Upper lobe of right lung (tissue), 1 donor: ENCODE measurements around the gene SIK2. TPM values are rescaled to one million over a fixed set of nuclear protein-coding genes. Genes with fewer than 3 reads are reported as not detected.

Source experiments
- ATAC-seq: fragments of 200-7000 bp; cut with Tn5 transposase; one replicate; pipeline ENCODE4 v1.9.1; 2020; ENCODE audit warnings: mild to moderate bottlenecking, moderate library complexity
- DNase-seq: peaks from one replicate; pipeline ENCODE4 v3.0.0-alpha.2; 2020
- H3K27ac ChIP-seq: fragments of 200-600 bp; one replicate; pipeline ENCODE4 v1.8.0; 2022
- H3K27me3 ChIP-seq: fragments of 200-600 bp; one replicate; pipeline ENCODE4 v1.8.0; 2022; ENCODE audit warnings: mild to moderate bottlenecking
- H3K36me3 ChIP-seq: fragments of 200-600 bp; one replicate; pipeline ENCODE4 v1.8.0; 2022
- H3K4me1 ChIP-seq: fragments of 200-600 bp; one replicate; pipeline ENCODE4 v1.8.0; 2022
- H3K4me3 ChIP-seq: fragments of 200-600 bp; one replicate; pipeline ENCODE4 v1.8.0; 2022; ENCODE audit warnings: mild to moderate bottlenecking
- H3K9me3 ChIP-seq: fragments of 200-600 bp; one replicate; pipeline ENCODE4 v1.8.0; 2022
- CTCF ChIP-seq: fragments of 200-600 bp; IDR thresholded peaks from one replicate; pipeline ENCODE4 v1.8.0; 2022; ENCODE audit warnings: antibody characterized with exemption
- intact Hi-C: fragments of 100-400 bp; cut with DNase I; formaldehyde crosslinking; loops from one replicate; pipeline ENCODE4 v1.11.0; 2022
- total RNA-seq: library from RNA; stranded (reverse); fragmentation: NEBNext Ultra II Directional; extraction: Animal tissue kit (Norgen Biotek cat#: 25700); gene quantifications from one replicate; pipeline ENCODE4 v1.2.1, GENCODE V29; 2021
- donor health status: DM: no; HTN: yes; CAD: no; lungs with severe emphysema.

SIK2 gene
- total RNA-seq, 1 donor from 2014 or later, result 32.6 TPM

GRCh38 chr11:111719379-111719778, 117.1 kb downstream of the SIK2 start:
- H3K9me3 ChIP-seq, result no peaks in the 10 kb centered on the region
- intact Hi-C loops, result no loop called here
- no peak for TF ChIP-seq CTCF
- no peaks in the 10 kb centered on the region for H3K27me3 ChIP-seq
- H3K36me3 ChIP-seq, result peaks cover 61% of the 10 kb centered on the region
- H3K27ac ChIP-seq, result no peak overlapping the region
- H3K4me3 ChIP-seq, result no peak overlapping the region
- ATAC-seq (no peak), DNase-seq (no peak)
- H3K4me1 ChIP-seq, result no peaks in the 10 kb centered on the region

- H3K36me3 ChIP-seq, result peaks cover 67% of the 10 kb centered on the region
- no peaks in the 10 kb centered on the region for H3K27me3 ChIP-seq
- DNase-seq (no peak), ATAC-seq (no peak)
- H3K9me3 ChIP-seq, result no peaks in the 10 kb centered on the region
- no peak overlapping the region for H3K27ac ChIP-seq
- no peak for TF ChIP-seq CTCF
- no peak overlapping the region for H3K4me3 ChIP-seq
- H3K4me1 ChIP-seq, result no peaks in the 10 kb centered on the region
- intact Hi-C loops, result no loop called here
Measured at GRCh38 chr11:111720801-111721494, 118.7 kb downstream of the SIK2 start.

- H3K9me3 ChIP-seq, result no peaks in the 10 kb centered on the region
- intact Hi-C loops, result no loop called here
- no peaks in the 10 kb centered on the region for H3K27me3 ChIP-seq
- DNase-seq (no peak), ATAC-seq (no peak)
- H3K4me1 ChIP-seq, result no peaks in the 10 kb centered on the region
- H3K27ac ChIP-seq, result no peak overlapping the region
- peaks cover 80% of the 10 kb centered on the region for H3K36me3 ChIP-seq
- TF ChIP-seq CTCF, result no peak
- no peak overlapping the region for H3K4me3 ChIP-seq
Measured at GRCh38 chr11:111722501-111722900, 120.3 kb downstream of the SIK2 start.

GRCh38 chr11:111723595-111723994, 121.3 kb downstream of the SIK2 start:
- H3K27me3 ChIP-seq, result no peaks in the 10 kb centered on the region
- H3K4me3 ChIP-seq, result no peak overlapping the region
- peaks cover 80% of the 10 kb centered on the region for H3K36me3 ChIP-seq
- no peak for TF ChIP-seq CTCF
- H3K9me3 ChIP-seq, result no peaks in the 10 kb centered on the region
- ATAC-seq (no peak), DNase-seq (peak; percentile 59)
- intact Hi-C loops, result no loop called here
- H3K4me1 ChIP-seq, result no peaks in the 10 kb centered on the region
- no peak overlapping the region for H3K27ac ChIP-seq

- DNase-seq (peak; percentile 54), ATAC-seq (no peak)
- Histone ChIP-seq H3K27ac (no peak overlapping the region), H3K36me3 (peaks cover 76% of the 10 kb centered on the region), H3K4me3 (no peak overlapping the region), H3K4me1 (peaks cover 7% of the 10 kb centered on the region), H3K27me3 (no peaks in the 10 kb centered on the region), H3K9me3 (no peaks in the 10 kb centered on the region)
- no peak for TF ChIP-seq CTCF
- intact Hi-C loops, result no loop called here
Measured at GRCh38 chr11:111724615-111725129, 122.4 kb downstream of the SIK2 start.
